Measurements from ENCODE around the gene WASF3.

The WASF3 gene

GRCh38 chr13:26526702-26527216 lies 30.7 kb upstream of the WASF3 start:
- Histone ChIP-seq H3K27me3 (no peaks in the 10 kb centered on the region), H3K36me3 (no peaks in the 10 kb centered on the region), H3K4me2 (no peak overlapping the region), H3K9ac (no peak overlapping the region), H3K4me3 (no peak overlapping the region), H3K27ac (no peak overlapping the region), H3K9me3 (no peaks in the 10 kb centered on the region), H4K20me1 (no peaks in the 10 kb centered on the region), H3K4me1 (no peaks in the 10 kb centered on the region)
- no peak for TF ChIP-seq Cebpa-rat (IDR thresholded peaks at IDR 0.05)

DNA sequence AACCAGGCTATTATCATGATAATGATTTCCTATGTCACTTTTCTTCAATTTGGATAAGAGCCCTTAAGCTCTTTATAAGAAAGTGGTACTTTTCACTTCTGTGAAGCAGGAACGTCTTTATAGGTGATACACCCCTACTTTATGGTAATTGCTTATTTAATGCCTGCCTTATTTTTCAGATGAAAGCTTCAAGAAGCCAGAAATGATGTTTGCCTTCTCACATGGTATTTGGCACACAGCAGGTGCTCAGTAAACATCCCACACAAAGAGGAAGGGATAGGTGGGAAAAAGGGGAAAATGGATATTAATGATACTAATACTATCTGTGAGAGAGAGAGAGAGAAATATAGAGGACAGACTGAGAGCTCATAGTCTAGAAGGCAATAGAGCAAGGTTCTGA lies 29.0 kb upstream of the WASF3 start:
- Histone ChIP-seq H4K20me1 (no peaks in the 10 kb centered on the region), H3K9me3 (no peaks in the 10 kb centered on the region), H3K4me1 (no peaks in the 10 kb centered on the region), H3K4me2 (no peak overlapping the region), H3K4me3 (no peak overlapping the region), H3K9ac (no peak overlapping the region), H3K36me3 (no peaks in the 10 kb centered on the region), H3K27me3 (no peaks in the 10 kb centered on the region), H3K27ac (no peak overlapping the region)
- no peak for TF ChIP-seq Cebpa-rat (IDR thresholded peaks at IDR 0.05)

DNA sequence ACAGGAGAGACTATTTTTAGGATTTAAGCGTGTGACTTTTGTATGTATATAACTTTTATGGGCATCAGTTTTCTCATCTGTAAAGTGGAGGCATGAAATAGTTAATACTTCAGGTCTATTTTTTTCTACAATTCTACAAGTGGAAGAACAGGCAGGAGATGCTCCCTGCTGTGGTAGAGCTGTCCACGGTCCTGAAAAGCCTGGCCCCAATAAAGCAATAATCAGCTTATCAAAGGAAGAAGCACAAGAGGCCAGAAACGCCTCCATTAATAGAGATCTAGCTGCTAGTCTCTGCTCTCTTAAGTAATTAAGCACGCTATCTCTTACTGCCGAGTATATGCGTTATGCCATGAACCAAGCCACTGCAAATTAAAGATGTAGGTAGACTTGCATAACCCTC lies 28.0 kb upstream of the WASF3 start:
- no peak for TF ChIP-seq Cebpa-rat (IDR thresholded peaks at IDR 0.05)
- no peaks in the 10 kb centered on the region for H3K9me3 ChIP-seq
- H3K36me3 ChIP-seq = no peaks in the 10 kb centered on the region
- no peak overlapping the region for H3K27ac ChIP-seq
- H3K4me2 ChIP-seq = no peak overlapping the region
- H3K9ac ChIP-seq = no peak overlapping the region
- no peaks in the 10 kb centered on the region for H3K4me1 ChIP-seq
- no peak overlapping the region for H3K4me3 ChIP-seq
- H3K27me3 ChIP-seq = no peaks in the 10 kb centered on the region
- H4K20me1 ChIP-seq = no peaks in the 10 kb centered on the region

GRCh38 chr13:26531742-26532141 lies 25.7 kb upstream of the WASF3 start:
- Histone ChIP-seq H3K27ac (no peak overlapping the region), H3K9ac (no peak overlapping the region), H3K27me3 (no peaks in the 10 kb centered on the region), H3K9me3 (no peaks in the 10 kb centered on the region), H4K20me1 (no peaks in the 10 kb centered on the region), H3K4me3 (no peak overlapping the region), H3K4me1 (no peaks in the 10 kb centered on the region), H3K36me3 (no peaks in the 10 kb centered on the region), H3K4me2 (no peak overlapping the region)
- no peak for TF ChIP-seq Cebpa-rat (IDR thresholded peaks at IDR 0.05)

GRCh38 chr13:26534036-26534726 lies 23.3 kb upstream of the WASF3 start:
- Histone ChIP-seq H3K9ac (no peak overlapping the region), H3K27me3 (no peaks in the 10 kb centered on the region), H3K9me3 (no peaks in the 10 kb centered on the region), H3K4me2 (no peak overlapping the region), H3K36me3 (no peaks in the 10 kb centered on the region), H4K20me1 (no peaks in the 10 kb centered on the region), H3K27ac (no peak overlapping the region), H3K4me1 (no peaks in the 10 kb centered on the region), H3K4me3 (no peak overlapping the region)
- TF ChIP-seq Cebpa-rat (IDR thresholded peaks at IDR 0.05) = no peak

GRCh38 chr13:26538363-26539317 lies 18.8 kb upstream of the WASF3 start:
- Histone ChIP-seq H3K4me2 (no peak overlapping the region), H3K27me3 (no peaks in the 10 kb centered on the region), H3K27ac (no peak overlapping the region), H4K20me1 (no peaks in the 10 kb centered on the region), H3K9ac (no peak overlapping the region), H3K36me3 (no peaks in the 10 kb centered on the region), H3K4me3 (no peak overlapping the region), H3K9me3 (no peaks in the 10 kb centered on the region), H3K4me1 (no peaks in the 10 kb centered on the region)
- no peak for TF ChIP-seq Cebpa-rat (IDR thresholded peaks at IDR 0.05)

DNA sequence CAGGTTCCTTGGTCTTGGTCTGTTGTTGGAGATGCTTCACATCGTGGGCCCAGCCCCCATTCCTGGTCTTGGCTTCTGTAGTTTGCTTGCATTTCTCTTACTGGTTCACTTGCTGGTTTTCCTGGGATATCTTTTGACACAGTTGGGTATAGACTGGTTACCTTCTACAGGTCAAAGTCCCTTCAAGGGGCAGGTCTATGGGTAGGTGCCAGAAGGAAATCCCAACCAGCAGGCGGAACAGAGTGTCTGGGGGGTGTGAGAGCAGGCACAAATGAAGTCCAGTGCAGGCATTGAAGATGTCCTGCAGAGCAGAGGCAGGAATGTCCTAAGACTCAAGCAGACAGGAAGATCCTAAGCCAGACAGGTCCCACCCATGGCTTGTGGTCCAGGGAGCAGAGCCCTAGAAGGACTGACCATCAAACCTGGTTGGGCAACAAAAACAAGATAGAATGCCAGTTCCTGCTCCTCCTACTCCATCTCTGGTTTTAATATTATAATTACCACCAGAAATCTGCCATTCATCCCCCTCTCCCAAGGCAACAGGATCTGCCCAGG lies 17.7 kb upstream of the WASF3 start:
- Histone ChIP-seq H3K4me2 (no peak overlapping the region), H3K27me3 (no peaks in the 10 kb centered on the region), H3K9me3 (no peaks in the 10 kb centered on the region), H4K20me1 (no peaks in the 10 kb centered on the region), H3K9ac (no peak overlapping the region), H3K36me3 (no peaks in the 10 kb centered on the region), H3K4me1 (no peaks in the 10 kb centered on the region), H3K4me3 (no peak overlapping the region), H3K27ac (no peak overlapping the region)
- TF ChIP-seq Cebpa-rat (IDR thresholded peaks at IDR 0.05) = no peak

GRCh38 chr13:26540334-26540733 lies 17.1 kb upstream of the WASF3 start:
- H4K20me1 ChIP-seq = no peaks in the 10 kb centered on the region
- H3K27ac ChIP-seq = no peak overlapping the region
- H3K36me3 ChIP-seq = no peaks in the 10 kb centered on the region
- H3K4me2 ChIP-seq = no peak overlapping the region
- no peak overlapping the region for H3K9ac ChIP-seq
- no peaks in the 10 kb centered on the region for H3K4me1 ChIP-seq
- H3K27me3 ChIP-seq = no peaks in the 10 kb centered on the region
- TF ChIP-seq Cebpa-rat (IDR thresholded peaks at IDR 0.05) = no peak
- no peaks in the 10 kb centered on the region for H3K9me3 ChIP-seq
- H3K4me3 ChIP-seq = no peak overlapping the region

DNA sequence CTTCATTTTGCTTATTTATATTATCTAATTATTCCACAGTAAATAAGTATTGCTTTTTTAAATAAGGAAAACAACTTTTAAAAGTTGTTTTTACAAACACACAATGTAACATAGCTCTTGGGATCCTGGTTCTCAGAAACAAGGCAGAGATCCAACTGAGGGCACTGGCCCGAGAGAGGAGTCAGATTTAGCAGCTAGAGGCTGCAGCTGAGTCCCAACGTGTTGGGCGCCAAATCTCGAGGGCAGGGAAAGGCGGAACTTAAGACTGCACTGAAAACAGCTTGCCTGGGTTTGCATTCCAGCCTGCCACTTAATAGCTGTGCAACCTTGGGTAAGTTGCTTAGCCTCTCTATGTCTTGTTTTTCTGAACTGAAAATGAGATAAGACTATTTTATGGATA lies 16.4 kb upstream of the WASF3 start:
- H3K4me2 ChIP-seq = no peak overlapping the region
- H3K4me1 ChIP-seq = no peaks in the 10 kb centered on the region
- no peaks in the 10 kb centered on the region for H3K36me3 ChIP-seq
- no peaks in the 10 kb centered on the region for H4K20me1 ChIP-seq
- no peak for TF ChIP-seq Cebpa-rat (IDR thresholded peaks at IDR 0.05)
- no peaks in the 10 kb centered on the region for H3K9me3 ChIP-seq
- no peak overlapping the region for H3K4me3 ChIP-seq
- no peak overlapping the region for H3K9ac ChIP-seq
- no peak overlapping the region for H3K27ac ChIP-seq
- H3K27me3 ChIP-seq = no peaks in the 10 kb centered on the region

Measured in BLaER1 (cell line).